ENCODE results near the gene ENOX1.

DNA sequence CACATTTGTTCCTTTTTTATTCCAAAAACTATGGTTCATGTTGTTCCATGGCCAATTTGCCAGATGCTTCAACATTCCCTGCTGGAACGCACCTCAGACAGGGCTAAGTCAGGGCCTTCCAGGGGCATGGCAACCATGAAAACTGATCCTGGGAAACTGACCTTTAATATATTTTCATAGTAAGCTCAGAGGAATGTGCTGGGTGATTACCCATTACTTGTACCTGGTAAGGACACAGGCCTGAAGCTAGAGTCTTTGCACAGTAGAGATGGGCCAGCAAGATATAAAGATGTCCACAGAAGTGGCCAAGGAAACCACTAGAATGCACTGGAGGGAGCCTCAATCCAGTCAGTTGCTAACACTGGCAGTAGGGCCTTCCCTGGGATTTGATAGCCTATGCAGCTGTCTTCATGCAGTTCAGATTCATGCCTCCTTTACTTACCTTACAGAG lies 353.1 kb downstream of the ENOX1 start:
- TF ChIP-seq, protein P1, sequence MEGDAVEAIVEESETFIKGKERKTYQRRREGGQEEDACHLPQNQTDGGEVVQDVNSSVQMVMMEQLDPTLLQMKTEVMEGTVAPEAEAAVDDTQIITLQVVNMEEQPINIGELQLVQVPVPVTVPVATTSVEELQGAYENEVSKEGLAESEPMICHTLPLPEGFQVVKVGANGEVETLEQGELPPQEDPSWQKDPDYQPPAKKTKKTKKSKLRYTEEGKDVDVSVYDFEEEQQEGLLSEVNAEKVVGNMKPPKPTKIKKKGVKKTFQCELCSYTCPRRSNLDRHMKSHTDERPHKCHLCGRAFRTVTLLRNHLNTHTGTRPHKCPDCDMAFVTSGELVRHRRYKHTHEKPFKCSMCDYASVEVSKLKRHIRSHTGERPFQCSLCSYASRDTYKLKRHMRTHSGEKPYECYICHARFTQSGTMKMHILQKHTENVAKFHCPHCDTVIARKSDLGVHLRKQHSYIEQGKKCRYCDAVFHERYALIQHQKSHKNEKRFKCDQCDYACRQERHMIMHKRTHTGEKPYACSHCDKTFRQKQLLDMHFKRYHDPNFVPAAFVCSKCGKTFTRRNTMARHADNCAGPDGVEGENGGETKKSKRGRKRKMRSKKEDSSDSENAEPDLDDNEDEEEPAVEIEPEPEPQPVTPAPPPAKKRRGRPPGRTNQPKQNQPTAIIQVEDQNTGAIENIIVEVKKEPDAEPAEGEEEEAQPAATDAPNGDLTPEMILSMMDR (IDR thresholded peaks at IDR 0.05) = no peak
- TF ChIP-seq EZH2 (IDR thresholded peaks at IDR 0.05) = no peak
- no peak for TF ChIP-seq EZH2phosphoT487 (IDR thresholded peaks at IDR 0.05)
